BJ (cell line): ENCODE data around the gene PRRT1B. TPM values are rescaled to one million over a fixed set of nuclear protein-coding genes. Genes with fewer than 3 reads are reported as not detected.

Source experiments
- CTCF ChIA-PET: fragments of 350-600 bp; formaldehyde crosslinking; extraction: SDS; loops from one replicate; lab custom pipeline; 2021; ENCODE audit warnings: antibody characterized with exemption, inconsistent platforms; lab: Yijun Ruan, JAX
- POLR2A ChIA-PET: fragments of 300-600 bp; sonication (Branson Sonifier 250); formaldehyde crosslinking; extraction: SDS; loops from one replicate; lab custom pipeline; 2021; ENCODE audit warnings: antibody characterized with exemption; lab: Charles Lee
- DNase-seq: peaks from one replicate; pipeline ENCODE4 v3.0.0-alpha.2; 2011; ENCODE audit warnings: low read depth
- H3K27me3 ChIP-seq: 2 replicates; pipeline ENCODE4 v1.6.0; 2011; ENCODE audit warnings: low read length; ENCODE audit not compliant: control insufficient read depth, insufficient read depth
- H3K36me3 ChIP-seq: 2 replicates; pipeline ENCODE4 v1.5.1; 2011; ENCODE audit warnings: low read length; ENCODE audit not compliant: control insufficient read depth, insufficient read depth
- H3K4me3 ChIP-seq: 2 replicates; pipeline ENCODE4 v1.5.1; 2011; ENCODE audit warnings: low read depth, mild to moderate bottlenecking, control low read depth, low read length
- polyA plus RNA-seq: library from polyadenylated mRNA; depleted of rRNA; stranded (reverse); fragments of >200 nt; gene quantifications from 2 replicates; pipeline ENCODE4 v1.2.3, GENCODE V29; 2011
- TF ChIP-seq, protein P1 (sequence below): IDR thresholded peaks from 2 replicates; pipeline ENCODE4 v1.5.1; 2011; ENCODE audit warnings: low read depth, mild to moderate bottlenecking, control low read depth, inconsistent platforms, low read length, moderate library complexity; ENCODE audit not compliant: insufficient read depth

PRRT1B gene
- polyA plus RNA-seq, 1 experiment, result not detected

DNA sequence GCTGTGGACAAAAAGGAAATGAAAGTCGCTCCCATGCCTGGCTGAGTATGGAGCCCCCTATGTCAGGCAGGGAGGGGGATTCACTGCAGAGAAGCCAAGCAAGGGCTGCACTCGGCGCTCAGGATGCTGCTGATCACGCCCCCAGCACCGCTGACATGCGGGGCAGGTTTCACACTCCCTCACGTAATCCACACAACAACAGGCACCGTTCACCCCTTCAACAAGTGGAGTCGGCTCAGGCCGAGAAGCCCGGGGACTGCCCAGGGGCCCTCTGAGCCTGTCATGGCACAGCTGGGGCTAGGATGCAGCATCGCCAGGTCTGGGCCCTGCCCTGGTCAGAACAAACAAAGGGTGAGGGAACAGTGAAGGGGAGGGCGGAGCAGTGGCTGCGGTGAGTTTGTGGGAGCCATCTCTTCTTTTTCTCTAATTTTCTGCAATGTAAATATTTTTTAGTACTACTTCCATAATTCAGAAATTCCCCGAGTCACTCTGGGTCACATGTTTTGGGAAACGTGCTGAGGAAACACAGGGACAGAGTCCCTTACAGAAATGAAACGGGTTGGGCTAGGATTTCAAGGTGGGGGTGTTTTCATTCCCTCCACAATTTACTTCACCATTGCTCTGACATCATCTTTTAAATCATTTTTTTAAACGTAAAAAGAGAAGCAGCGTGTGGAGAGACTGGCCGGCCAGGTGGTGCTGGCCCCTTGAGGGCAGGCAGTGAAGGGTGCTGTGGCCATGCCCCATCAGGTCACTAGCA lies 49.8 kb downstream of the PRRT1B start:
- CTCF ChIA-PET, result interaction anchor here (5.0 to 8.8 kb wide), 2 partner anchors 8 to 145 kb away, joined by 35 to 227 read pairs; partner anchors contain the start of gene RAPGEF1
- POLR2A ChIA-PET, result no interaction called here
- Histone ChIP-seq H3K36me3 (peaks cover 25% of the 10 kb centered on the region), H3K4me3 (no peak overlapping the region), H3K27me3 (no peaks in the 10 kb centered on the region)
- TF ChIP-seq, protein P1, sequence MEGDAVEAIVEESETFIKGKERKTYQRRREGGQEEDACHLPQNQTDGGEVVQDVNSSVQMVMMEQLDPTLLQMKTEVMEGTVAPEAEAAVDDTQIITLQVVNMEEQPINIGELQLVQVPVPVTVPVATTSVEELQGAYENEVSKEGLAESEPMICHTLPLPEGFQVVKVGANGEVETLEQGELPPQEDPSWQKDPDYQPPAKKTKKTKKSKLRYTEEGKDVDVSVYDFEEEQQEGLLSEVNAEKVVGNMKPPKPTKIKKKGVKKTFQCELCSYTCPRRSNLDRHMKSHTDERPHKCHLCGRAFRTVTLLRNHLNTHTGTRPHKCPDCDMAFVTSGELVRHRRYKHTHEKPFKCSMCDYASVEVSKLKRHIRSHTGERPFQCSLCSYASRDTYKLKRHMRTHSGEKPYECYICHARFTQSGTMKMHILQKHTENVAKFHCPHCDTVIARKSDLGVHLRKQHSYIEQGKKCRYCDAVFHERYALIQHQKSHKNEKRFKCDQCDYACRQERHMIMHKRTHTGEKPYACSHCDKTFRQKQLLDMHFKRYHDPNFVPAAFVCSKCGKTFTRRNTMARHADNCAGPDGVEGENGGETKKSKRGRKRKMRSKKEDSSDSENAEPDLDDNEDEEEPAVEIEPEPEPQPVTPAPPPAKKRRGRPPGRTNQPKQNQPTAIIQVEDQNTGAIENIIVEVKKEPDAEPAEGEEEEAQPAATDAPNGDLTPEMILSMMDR, result no peak
- DNase-seq, result no peak

- TF ChIP-seq, protein P1, result no peak
- Histone ChIP-seq H3K36me3 (peaks cover 23% of the 10 kb centered on the region), H3K4me3 (no peak overlapping the region), H3K27me3 (no peaks in the 10 kb centered on the region)
- no peak for DNase-seq
- ChIA-PET POLR2A (no interaction called here), CTCF (interaction anchor here (1.1 to 8.8 kb wide), 3 partner anchors 13 to 145 kb away, joined by 3 to 227 read pairs (median 17); partner anchors contain the start of gene RAPGEF1)
These were observed 50.5 kb downstream of the PRRT1B start for GRCh38 chr9:131595696-131596429.

- TF ChIP-seq, protein P1, result no peak
- ChIA-PET CTCF (interaction anchor here (1.1 to 3.9 kb wide), 2 partner anchors 13 to 145 kb away, joined by 3 to 17 read pairs; partner anchors contain the start of gene RAPGEF1), POLR2A (no interaction called here)
- Histone ChIP-seq H3K27me3 (no peaks in the 10 kb centered on the region), H3K4me3 (no peak overlapping the region), H3K36me3 (peaks cover 23% of the 10 kb centered on the region)
- no peak for DNase-seq
These were observed 51.1 kb downstream of the PRRT1B start for GRCh38 chr9:131596430-131596743.

- Histone ChIP-seq H3K27me3 (no peaks in the 10 kb centered on the region), H3K36me3 (peaks cover 28% of the 10 kb centered on the region), H3K4me3 (no peak overlapping the region)
- no peak for DNase-seq
- ChIA-PET POLR2A (no interaction called here), CTCF (interaction anchor here (0.9 to 3.9 kb wide), 4 partner anchors 11 to 152 kb away, joined by 3 to 17 read pairs (median 4); partner anchors contain the start of gene RAPGEF1)
- TF ChIP-seq, protein P1, result no peak
These were observed 51.9 kb downstream of the PRRT1B start for GRCh38 chr9:131597246-131597645.

DNA sequence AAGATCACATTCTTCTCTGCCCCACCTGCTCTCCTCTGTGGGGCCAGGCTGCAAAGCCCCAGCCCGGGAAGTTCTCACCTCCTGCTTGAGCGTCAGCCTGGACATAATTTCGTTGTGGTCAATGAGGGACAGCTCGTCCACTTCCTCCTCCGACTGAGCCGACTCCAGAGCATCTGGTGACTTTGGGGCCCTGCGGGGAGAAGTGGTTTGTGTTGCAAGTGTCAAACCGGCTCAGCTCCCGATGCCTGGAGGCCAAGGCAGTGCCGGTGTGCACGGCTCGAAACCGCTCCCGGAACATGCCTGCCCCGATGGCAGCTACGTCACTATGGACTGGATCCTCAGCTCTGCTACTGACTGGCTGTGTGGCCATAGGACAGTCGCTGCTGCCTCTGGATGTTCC lies 52.8 kb downstream of the PRRT1B start:
- TF ChIP-seq, protein P1, result no peak
- peaks cover 30% of the 10 kb centered on the region for H3K36me3 ChIP-seq
- ChIA-PET POLR2A (no interaction called here), CTCF (interaction anchor here (0.9 to 3.9 kb wide), 6 partner anchors 9 to 151 kb away, joined by 3 to 17 read pairs (median 4); partner anchors contain the start of gene RAPGEF1)
- no peak overlapping the region for H3K4me3 ChIP-seq
- no peak for DNase-seq
- H3K27me3 ChIP-seq, result no peaks in the 10 kb centered on the region
